SIG-M5 treated with dmso at 0.1 percent for 504 hours (cell line): ENCODE data around the gene USP6NL.
"Not testable (repeated sequence)": the region's sequence is repeated elsewhere in the genome, so short reads cannot be mapped to it uniquely, and the experiment has no call there.

Experiments
- DNase-seq: peaks from one replicate; lab custom pipeline; 2025; ENCODE audit not compliant: unreplicated experiment; lab: John Stamatoyannopoulos, UW

The USP6NL gene

DNA sequence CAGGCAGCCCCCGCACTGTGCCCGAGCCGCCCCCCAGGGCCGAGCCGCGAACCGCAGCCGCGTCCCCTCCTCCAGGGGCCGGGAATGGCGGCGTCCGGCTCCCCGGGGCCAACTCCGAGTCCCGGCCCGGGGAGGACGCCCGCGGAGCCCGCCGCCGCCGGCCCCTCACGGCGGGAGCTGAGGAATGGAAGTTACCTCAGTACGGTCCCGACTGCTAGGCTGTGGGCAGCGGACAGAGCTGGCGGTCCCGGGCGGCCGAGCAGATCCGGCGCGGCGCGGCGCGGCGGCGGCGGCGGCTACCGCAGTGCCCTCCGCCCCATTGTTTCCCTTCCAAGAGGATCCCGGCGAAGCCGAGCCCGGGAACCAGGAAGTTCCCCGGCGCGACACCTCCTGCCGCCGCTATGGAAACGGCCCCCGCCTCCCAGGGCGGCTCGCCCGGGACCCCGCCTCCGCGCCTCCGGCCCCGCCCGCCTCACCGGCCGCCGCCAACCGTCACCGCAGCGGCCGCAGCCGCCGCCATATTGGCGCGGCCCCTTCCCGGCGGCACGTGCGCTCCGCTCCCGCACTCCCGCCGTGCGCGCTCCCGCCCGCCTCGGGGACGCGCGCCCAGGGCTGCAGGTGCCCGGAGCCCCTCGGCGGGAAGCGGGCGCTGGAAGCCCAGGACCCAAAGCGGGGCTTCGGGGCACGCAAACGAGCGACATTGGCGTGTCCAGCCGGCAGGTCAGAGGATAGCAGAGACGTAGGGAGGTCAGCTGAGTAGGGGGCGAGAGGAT is at the start of gene USP6NL:
TSS of gene USP6NL (minus strand) at position 403 of the 773 bp plus-strand sequence. CDS start 14,016 bp downstream, outside the sequence.
- peak; percentile 59 for DNase-seq

DNA sequence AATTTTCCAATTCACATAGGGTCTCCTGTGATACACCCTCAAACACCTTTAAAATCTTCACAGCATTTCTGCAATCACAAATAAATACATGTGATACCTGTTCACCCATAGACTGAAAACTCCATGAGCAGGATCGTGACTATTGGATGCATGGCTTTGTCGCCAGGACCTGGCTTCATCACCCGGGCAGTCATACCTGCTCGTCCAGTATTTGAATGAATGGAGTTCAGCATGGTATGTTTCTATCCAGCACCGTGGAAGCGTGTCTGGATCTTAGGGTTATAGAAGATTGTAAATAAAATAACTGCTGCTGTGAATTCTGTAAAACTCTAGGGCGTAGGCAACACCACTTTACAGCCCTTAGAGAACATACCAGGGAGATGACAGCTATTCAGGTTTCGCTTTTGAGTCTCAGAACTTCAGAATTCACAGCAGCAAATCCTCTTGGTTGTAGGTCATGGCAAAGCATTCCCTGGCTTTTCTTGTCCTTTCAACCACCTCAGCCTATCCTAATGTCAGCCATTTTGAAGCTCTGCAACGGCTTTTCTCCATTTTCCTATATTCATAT is 47.4 kb upstream of the USP6NL start:
- DNase-seq, result peak; percentile 35

DNA sequence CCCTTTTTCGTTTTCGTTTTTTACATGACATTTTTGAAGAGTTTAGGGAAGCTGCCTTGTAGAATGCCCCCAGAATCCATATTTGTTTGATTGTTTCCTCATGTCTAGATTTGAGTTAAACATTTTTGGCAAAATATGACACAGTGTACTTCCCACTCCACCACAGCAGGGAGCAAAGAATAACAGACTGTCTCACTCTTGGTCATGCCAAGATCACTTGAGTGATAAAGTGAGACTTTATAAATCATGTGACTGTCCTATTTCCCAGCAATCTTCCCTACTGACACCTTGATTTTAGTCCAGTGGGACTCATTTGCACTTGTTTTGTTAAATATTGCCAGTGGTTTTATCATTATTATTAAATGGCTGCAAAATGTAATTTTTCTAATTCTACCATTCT is 44.4 kb upstream of the USP6NL start:
- no peak for DNase-seq

DNA sequence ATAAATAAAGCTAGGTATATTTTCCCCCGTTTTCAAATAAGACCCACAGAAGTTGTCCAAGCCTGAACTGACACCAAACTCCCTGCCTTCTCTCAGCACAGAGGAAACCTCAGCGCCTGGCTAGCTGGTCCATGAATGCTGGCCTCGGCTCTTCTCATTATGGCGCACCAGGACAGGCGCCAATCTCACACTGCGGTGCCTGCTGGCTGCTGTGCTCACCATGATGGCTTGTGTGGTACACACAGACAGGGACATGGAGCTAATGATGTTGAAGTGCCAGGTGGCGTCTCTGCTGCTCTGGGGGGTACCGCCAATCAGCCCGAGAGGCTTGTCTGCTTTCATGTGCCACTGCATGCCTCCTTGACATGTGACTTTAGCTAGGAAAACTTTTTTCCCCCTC is 43.2 kb upstream of the USP6NL start:
- no peak for DNase-seq

DNA sequence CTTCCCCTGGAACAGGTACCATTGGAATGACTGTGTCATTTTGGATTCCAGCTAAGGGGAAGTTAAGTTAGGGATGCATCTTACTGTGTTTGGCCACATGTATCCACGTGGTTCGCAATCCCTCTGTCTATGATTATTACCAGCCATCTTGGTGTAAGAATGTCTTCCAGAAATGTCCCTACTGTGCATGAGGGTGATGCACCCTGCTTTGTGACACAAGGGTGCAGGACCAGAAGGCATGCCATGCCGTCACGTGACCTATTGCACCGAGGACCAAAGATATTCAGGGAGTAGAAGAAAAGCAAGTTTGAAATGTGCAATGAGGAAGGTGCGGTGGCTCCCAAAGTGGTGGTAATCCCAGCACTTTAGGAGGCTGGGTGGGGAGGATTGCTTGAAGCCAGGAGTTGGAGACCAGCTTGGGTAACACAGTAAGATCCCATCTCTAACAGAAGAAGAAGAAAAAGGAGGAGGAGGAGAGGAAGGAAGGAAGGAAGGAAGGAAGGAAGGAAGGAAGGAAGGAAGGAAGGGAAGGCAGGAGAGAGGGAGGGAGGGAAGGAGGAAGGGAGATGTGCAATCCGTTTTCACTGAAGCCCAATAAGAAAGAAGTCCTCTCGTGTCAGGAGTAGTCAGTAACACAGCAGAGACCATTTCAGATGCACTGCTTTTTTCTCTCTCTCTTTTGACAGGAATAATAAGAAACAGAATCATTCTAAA is 42.5 kb upstream of the USP6NL start:
- DNase-seq, result no peak

DNA sequence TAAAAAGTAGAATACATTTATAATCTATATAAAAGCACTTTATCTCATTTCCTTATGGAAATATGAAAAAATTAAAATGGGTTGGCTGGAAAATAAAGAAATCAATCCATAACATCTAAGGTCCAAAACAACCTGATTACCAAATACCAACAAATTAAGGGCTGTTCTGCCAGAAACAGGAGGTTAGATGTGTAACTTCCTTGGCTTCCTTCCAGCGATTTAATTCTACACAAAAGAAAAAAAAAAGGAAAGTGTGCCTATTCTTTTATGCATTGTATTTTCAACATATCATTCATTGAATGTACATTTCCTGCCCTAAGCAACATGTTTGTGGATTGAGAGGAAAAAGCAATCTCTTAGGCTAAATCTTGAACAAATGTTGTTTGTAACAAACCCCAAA is 36.2 kb upstream of the USP6NL start:
- DNase-seq, result no peak

DNA sequence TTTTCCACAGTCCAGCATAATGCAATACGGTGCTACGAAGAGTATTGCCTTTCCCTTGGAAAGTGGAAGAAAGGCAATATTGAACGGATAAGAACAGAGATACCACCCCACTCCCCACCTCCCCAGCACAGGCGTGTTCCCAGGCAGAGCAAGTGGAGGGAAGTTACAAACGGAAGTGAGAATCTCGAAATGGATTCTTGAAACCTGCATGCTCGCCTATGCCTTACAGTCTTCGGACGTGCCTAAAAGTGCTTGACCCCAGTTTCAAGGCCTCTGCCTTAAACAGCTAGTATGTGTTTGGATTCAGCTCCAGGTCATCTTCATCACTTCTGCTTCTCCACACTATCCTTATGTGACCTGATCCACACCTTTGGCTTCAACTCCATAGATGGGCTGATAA is 35.0 kb upstream of the USP6NL start:
- no peak for DNase-seq

DNA sequence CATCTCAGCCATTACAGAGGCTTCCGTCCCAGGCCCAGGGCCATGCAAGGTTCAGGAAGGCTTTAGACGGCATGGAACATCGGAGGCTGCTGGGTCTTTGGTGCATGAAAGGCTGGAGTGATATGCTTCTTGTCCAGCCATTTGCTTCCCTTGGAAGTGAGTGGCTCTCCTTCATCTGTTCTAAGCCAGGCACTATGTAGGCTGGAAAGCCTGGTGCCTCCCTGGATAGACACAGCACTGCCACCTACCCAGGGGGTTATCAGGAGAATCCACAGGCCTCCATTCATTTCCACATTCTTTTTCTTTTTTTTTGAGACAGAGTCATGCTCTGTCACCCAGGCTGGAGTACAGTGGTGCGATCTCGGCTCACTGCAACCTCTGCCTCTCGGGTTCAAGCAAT is 31.6 kb upstream of the USP6NL start:
- no peak for DNase-seq

DNA sequence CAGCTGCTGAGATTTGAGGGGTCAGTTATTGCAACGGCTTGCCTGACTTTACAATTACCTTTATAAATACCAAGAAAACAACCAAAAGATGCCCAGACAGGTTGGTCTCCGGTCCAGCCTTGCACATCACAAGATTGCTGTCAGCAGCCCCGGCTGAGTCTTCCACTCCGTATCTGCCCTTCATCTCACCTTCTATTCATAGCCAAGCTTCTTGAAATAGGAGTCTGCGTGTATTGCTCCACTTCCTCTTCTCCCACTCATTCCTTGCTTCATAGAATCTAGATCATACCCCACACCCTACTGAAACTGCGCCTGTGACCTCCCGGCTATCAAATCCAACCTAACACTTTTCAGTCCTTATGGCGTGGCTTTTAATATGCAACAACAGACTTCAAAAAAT is 31.1 kb upstream of the USP6NL start:
- peak; percentile 82 for DNase-seq

DNA sequence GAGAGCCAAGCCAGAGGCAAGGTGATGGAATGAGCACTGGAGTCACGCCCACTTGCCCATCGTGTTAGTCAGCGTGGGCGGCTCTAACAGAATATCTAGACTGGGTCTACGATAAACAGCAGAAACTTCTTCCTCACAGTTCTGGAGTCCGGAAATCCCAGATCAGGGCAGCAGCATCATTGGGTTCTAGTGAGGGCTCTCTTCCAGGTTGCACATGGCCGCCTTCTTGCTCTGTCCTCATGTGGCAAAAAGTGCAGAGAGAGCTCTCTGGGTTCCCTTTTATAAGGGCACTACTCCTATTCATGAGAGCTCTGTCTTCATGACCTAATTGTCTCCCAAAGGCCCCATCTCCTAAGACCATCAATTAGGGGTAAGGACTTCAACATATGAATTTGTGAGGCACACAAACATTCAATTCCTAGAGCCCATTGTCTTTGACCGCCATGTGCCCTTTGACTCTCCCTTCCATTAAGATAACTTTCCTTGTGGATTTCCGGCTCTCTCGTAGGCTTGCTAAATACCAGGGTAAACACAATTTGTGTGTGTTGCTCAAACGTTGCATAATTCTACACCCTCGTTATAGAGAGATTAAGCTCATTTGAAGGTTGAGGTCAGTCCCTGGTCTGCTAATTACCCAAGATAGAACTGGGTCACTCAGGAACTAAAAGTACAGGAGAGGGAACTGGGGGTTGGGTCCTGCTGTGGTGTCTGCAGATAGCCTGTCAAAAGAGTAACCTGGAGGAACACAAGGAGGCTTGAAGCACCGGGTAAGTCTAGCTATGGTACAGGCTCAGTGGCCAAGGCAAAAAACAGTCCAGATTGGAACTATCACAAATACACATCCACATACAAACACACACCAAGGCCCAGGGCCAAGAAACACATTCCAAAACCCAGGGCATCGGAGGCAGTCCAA is 28.7 kb upstream of the USP6NL start:
- DNase-seq, result peak; percentile 46

DNA sequence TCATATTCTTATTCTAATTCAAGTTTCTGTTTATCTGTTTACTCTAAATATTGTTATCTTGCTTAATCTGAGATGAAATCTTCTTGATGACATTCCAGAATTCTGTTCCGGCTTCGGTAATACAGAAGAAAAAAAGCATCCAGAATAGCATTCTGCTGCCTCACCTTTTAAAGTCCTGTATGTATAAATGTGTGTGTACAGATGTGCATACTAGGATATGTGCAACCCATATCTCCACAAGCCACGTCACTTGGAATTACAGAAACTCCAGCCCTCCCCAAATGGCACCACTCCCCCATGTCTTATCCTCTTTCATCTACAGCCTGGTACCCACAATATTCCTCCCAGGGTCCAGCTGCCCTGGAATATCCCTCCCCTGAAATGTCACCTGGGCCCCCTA is 27.9 kb upstream of the USP6NL start:
- no peak for DNase-seq

DNA sequence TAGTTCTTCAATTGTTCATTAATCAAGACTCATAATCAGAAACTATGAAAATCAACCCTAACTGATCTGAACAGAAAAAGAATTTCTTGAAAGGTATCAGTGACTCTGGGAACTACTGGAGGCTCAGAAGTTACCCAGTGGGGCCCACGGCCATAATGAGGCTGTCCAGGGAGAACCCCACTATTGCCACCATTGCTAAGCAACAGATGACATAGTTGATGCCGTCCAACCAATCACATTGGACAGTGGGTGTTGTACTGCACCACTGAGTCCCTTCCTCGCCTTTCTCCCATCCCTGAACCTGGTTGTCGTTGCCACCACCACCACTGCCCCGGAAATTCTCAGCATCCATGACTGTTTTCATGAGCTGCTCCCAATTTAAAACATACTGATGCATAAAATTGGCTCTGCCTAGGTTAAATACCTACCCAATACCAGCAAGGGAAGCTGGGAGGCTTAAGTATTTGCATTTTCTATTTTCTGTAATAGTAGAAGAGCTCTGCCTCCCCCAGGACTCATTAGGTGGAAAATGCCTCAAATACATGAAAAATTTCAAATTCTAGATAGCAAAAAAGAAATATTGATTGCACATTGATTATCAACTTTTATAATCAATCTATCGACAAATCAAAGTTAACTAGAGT is 26.7 kb upstream of the USP6NL start:
- DNase-seq, result no peak

DNA sequence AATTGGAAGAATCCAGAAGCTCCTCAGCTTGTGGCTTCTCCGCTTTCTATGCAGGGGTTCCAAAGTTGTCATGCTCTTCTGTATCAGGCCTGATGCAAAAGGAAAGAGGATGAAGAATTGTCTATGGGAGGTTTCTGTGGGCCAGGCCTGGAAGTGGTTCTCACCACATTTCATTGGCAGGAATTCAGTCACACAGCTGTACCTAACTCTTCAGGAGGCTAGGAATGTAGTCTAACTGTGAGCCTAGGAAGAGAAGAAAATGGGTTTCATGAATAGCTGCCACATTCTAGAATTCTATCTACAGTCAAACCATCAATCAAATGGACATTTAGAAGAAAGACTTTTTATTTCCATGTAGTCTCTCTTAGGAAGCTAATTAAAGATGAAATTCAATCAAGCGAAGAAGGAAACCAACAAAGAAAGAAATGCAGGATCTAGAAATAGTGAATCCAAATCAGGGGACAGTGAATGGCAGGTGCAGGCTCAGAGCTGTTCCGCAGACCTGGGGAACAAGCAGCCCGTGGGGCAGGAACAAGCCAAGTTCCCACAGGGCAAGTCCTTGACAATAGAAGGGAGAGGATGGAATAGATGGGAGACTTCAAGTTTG is 25.4 kb upstream of the USP6NL start:
- no peak for DNase-seq

DNA sequence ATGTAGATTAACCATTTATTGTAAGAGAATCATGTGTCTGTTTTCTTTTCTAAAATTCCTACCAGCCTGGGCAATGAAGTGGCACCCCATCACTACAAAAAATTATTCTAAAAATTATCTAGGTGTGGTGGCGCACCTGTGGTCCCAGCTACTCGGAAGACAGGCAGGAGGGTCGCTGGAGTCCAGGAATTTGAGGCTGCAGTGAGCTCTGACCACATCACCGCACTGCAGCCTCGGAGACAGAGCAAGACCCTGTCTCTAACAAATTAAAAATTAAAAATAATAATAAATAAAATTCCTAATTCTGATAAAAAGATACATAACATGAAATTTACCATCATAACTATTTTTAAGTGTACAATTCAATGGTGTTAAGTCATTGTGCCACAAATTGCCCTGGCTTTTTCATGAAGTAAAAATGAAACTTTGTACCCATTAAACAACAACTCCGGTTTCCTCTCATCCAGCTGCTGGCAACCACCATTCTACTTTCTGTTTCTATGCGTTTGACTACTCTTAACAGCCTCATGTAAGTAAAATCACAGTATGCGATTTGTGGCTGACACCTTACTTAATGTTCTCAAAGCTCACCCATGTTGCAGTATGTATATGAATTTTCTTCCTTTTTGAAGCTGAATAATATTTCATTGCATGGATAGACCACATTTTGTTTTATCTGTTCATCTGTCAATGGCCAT is 20.6 kb upstream of the USP6NL start:
- peak; percentile 10 for DNase-seq

DNA sequence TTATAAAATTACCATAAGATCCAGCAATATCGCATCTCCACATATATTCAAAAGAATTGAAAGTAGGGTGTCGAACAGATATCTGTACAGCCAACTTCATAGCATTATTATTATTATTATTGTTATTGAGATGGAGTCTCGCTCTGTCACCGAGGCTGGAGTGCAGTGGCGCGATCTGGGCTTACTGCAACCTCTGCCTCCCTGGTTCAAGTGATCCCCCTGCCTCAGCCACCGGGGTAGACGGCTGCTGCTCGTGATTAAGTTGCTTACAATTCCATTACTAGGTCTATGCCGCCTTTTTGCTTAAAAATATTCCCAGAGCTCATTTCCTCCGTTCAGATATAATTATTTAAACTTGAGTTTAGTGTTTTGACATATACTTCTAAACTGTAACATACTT is 19.8 kb upstream of the USP6NL start:
- DNase-seq, result no peak

DNA sequence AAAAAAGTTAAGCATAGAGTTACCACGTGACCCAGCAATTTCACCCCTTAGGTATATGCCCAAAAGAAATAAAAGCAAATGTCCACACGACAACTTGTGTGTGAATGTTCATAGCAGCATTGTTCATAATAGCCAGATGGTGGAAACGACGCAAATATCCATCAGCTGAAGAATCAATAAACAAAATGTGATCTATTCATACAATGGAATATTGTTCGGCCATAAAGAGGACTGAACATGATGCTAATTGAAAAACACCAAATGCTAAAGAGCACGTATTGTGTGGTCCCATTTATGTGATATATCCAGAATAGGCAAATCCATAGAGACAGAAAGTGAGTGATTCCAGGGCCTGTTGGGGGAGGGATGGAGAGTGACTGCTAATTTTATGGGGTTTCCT is 18.3 kb upstream of the USP6NL start:
- no peak for DNase-seq

DNA sequence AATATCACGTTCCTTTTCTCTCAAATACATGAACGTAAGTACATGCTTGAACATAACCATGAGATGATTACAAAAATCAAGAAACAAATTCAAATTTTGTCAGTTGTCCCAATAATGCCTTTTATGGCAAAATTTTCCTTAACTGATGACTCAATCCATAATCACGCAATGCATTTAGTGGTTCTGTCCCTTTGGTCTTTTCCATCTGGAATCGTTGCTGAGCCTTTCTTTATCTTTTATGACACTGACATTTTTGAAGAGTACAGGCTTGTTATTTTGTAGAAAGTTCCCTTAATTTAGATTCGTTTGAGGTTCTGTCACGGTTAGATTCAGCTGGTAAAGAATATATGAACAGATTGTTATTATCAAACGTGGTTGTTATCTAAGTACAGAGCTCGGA is 16.5 kb upstream of the USP6NL start:
- not testable (repeated sequence) for DNase-seq

DNA sequence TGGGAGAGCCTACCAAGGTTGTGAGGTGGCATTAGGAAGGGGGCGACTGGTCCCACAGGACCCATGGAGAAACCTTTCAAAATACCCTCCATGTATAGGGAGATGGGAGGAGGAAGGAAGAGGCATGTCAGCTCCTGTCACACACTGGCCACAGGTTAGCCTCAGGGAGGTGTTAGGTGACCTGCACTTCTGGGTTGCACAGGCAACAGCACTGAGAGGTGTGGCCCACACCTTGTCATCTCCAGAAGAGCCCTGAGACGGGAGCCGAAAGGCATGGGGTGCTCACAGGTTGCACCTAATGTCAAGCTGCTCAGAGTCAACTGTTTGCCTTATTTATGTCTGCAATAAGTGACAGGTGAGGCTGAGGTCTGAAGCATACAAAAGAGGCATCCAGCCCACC is 14.6 kb upstream of the USP6NL start:
- DNase-seq, result no peak

DNA sequence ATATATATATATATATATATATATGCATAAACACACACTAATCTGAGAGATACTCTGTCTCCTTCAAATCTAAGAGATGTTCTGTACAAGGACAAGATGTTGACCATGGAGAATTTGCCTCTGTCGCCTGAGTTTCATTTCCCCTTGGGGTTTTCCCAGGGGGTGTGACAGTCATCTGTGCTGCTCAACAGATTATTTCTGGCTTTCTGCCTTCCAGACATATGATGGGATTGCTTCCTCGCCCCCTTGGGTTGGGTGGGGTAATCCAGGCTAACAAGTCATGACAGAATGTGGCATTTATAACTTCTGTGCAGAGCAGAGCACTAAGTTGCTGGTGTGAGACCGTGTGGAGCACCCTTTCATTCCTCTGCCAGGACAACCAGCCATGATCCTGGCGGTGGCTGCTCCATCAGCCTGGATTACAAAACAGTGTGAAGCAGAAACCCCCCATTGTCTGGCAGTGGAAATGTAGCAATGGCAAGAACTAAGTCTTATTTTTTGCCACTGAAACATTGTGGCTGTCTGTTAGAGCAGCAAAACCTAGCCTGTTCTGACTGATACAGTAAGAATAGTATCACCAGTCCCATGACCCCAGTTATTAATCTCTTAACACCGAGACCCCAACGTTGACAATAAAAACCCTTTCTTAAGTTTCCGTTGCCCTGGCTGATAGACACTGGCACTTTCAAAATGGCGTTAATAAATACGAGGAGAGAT is 13.7 kb upstream of the USP6NL start:
- peak; percentile 64 for DNase-seq
